Vagina (tissue), 2 donors: ENCODE measurements around the gene ZNF358.

ENCODE experiments used
- POLR2A ChIP-seq, 2 donors: fragments of 450-650 bp; IDR thresholded peaks; one replicate each; pipeline ENCODE4 v1.6.1; 2017; ENCODE audit warnings: antibody characterized with exemption in 2 of 2, mild to moderate bottlenecking in 2 of 2, moderate library complexity in 2 of 2
- POLR2AphosphoS5 ChIP-seq, 2 donors: sonication (generic); formaldehyde crosslinking; IDR thresholded peaks; one replicate each; pipeline ENCODE4 v1.9.0; 2017; ENCODE audit warnings: antibody characterized with exemption in 2 of 2, mild to moderate bottlenecking in 2 of 2, low read depth in 1 of 2; ENCODE audit not compliant: insufficient read depth in 1 of 2
- TF ChIP-seq, protein P1 (sequence below), 3 experiments: fragments of 450-650 bp in 2 of 3; fragments of 200-600 bp in 1 of 3; sonication (generic) in 1 of 3; IDR thresholded peaks; one replicate each; pipeline ENCODE4 v1.5.1; 2017 to 2019; ENCODE audit warnings: antibody characterized with exemption in 3 of 3, mild to moderate bottlenecking in 2 of 3, moderate library complexity in 2 of 3

DNA sequence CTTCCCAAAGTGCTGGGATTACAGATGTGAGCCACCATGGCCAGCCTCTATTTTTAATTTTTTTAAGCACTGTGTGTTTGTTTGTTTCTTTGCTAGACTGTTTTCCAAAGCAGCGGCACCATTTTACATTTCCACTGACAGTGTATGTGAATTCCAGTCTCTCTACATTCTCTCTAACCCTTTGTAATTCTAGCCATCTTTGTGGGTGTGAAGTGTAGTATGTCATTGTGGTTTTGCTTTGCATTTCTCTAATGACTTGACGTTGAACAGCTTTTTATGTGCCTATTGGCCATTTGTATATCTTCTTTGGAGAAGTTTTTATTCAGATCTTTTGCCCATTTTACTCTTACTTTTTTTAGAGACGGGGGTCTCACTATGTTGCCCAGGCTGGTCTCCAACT, 31.3 kb downstream of the ZNF358 start:
- TF ChIP-seq, protein P1, sequence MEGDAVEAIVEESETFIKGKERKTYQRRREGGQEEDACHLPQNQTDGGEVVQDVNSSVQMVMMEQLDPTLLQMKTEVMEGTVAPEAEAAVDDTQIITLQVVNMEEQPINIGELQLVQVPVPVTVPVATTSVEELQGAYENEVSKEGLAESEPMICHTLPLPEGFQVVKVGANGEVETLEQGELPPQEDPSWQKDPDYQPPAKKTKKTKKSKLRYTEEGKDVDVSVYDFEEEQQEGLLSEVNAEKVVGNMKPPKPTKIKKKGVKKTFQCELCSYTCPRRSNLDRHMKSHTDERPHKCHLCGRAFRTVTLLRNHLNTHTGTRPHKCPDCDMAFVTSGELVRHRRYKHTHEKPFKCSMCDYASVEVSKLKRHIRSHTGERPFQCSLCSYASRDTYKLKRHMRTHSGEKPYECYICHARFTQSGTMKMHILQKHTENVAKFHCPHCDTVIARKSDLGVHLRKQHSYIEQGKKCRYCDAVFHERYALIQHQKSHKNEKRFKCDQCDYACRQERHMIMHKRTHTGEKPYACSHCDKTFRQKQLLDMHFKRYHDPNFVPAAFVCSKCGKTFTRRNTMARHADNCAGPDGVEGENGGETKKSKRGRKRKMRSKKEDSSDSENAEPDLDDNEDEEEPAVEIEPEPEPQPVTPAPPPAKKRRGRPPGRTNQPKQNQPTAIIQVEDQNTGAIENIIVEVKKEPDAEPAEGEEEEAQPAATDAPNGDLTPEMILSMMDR (IDR thresholded peaks at IDR 0.05) = no peak
- no peak for TF ChIP-seq POLR2AphosphoS5 (IDR thresholded peaks at IDR 0.05; ENCODE audit: insufficient read depth in 1 of 2, low read depth in 1 of 2)
- TF ChIP-seq POLR2A (IDR thresholded peaks at IDR 0.05) = no peak
